HEK293 (cell line): ENCODE results near the gene LRRC23.

Experiments
- CTCF ChIA-PET: fragments of 350-600 bp; formaldehyde crosslinking; extraction: SDS; loops from one replicate; lab custom pipeline; 2021; ENCODE audit warnings: antibody characterized with exemption; lab: Yijun Ruan, JAX
- POLR2A ChIA-PET: fragments of 300-600 bp; formaldehyde crosslinking; extraction: SDS; loops from one replicate; lab custom pipeline; 2020; ENCODE audit warnings: antibody characterized with exemption, inconsistent platforms; lab: Yijun Ruan, JAX
- H3K27ac ChIP-seq: fragments of 200-500 bp; sonication (Bioruptor generic); 2 replicates; pipeline ENCODE4 v1.5.1; 2014; ENCODE audit warnings: low read depth, low read length, control low read depth, inconsistent platforms; ENCODE audit errors: extremely low read depth
- H3K36me3 ChIP-seq, 2 experiments: fragments of 200-500 bp in 1 of 2; sonication (Bioruptor generic) in 1 of 2; 1 replicate in 1 of 2; 2 replicates in 1 of 2; pipeline ENCODE4 v1.5.1; 2014 to 2017; ENCODE audit warnings: inconsistent platforms in 2 of 2, low read length in 2 of 2; ENCODE audit not compliant: control insufficient read depth in 2 of 2, insufficient read depth in 1 of 2
- H3K4me1 ChIP-seq: fragments of 200-500 bp; sonication (Bioruptor generic); 2 replicates; pipeline ENCODE4 v1.5.1; 2014; ENCODE audit warnings: mild to moderate bottlenecking, low read length, inconsistent platforms; ENCODE audit not compliant: control insufficient read depth, insufficient read depth
- H3K4me3 ChIP-seq: 2 replicates; pipeline ENCODE4 v1.5.1; 2011; ENCODE audit warnings: low read depth, mild to moderate bottlenecking, control low read depth, low read length, moderate library complexity
- H3K9me3 ChIP-seq: fragments of 200-500 bp; sonication (Bioruptor generic); 2 replicates; pipeline ENCODE4 v1.5.1; 2014; ENCODE audit warnings: low read depth, low read length, inconsistent platforms; ENCODE audit not compliant: control insufficient read depth, insufficient read depth
- BCL6B ChIP-seq: fragments of 450-650 bp; formaldehyde crosslinking; IDR thresholded peaks from 2 replicates; pipeline ENCODE4 v1.5.1; 2017; ENCODE audit warnings: missing biosample characterization, missing genetic modification characterization
- GLIS2 ChIP-seq: fragments of 450-650 bp; formaldehyde crosslinking; IDR thresholded peaks from 2 replicates; pipeline ENCODE4 v1.5.1; 2016; ENCODE audit warnings: missing biosample characterization, missing genetic modification characterization
- KLF8 ChIP-seq: fragments of 450-650 bp; formaldehyde crosslinking; IDR thresholded peaks from 2 replicates; pipeline ENCODE4 v1.5.1; 2016; ENCODE audit warnings: missing biosample characterization, missing genetic modification characterization
- MZF1 ChIP-seq: fragments of 450-650 bp; formaldehyde crosslinking; IDR thresholded peaks from 2 replicates; pipeline ENCODE4 v1.5.1; 2017; ENCODE audit warnings: missing biosample characterization, missing genetic modification characterization, borderline replicate concordance
- REPIN1 ChIP-seq: fragments of 450-650 bp; formaldehyde crosslinking; IDR thresholded peaks from 2 replicates; pipeline ENCODE4 v1.5.1; 2017; ENCODE audit warnings: missing biosample characterization, missing genetic modification characterization, low read depth
- SETDB1 ChIP-seq: IDR thresholded peaks from one replicate; pipeline ENCODE4 v1.6.1; 2017; ENCODE audit warnings: mild to moderate bottlenecking, low read length, moderate library complexity, mixed read lengths; ENCODE audit not compliant: insufficient read length
- ZBTB49 ChIP-seq: fragments of 450-650 bp; formaldehyde crosslinking; IDR thresholded peaks from 2 replicates; pipeline ENCODE4 v1.5.1; 2016; ENCODE audit warnings: missing biosample characterization, missing genetic modification characterization, low read depth
- ZIC2 ChIP-seq: fragments of 450-650 bp; formaldehyde crosslinking; IDR thresholded peaks from 2 replicates; pipeline ENCODE4 v1.5.1; 2016; ENCODE audit warnings: missing biosample characterization, missing genetic modification characterization
- ZNF155 ChIP-seq: fragments of 450-650 bp; formaldehyde crosslinking; IDR thresholded peaks from 2 replicates; pipeline ENCODE4 v1.5.1; 2016; ENCODE audit warnings: missing biosample characterization, missing genetic modification characterization
- ZNF175 ChIP-seq: fragments of 450-650 bp; formaldehyde crosslinking; IDR thresholded peaks from 2 replicates; pipeline ENCODE4 v1.5.1; 2016; ENCODE audit warnings: missing biosample characterization, missing genetic modification characterization
- ZNF530 ChIP-seq: fragments of 450-650 bp; formaldehyde crosslinking; IDR thresholded peaks from 2 replicates; pipeline ENCODE4 v1.5.1; 2016; ENCODE audit warnings: low read depth, missing biosample characterization, missing genetic modification characterization
- ZNF658 ChIP-seq: fragments of 450-650 bp; formaldehyde crosslinking; IDR thresholded peaks from 2 replicates; pipeline ENCODE4; 2016; ENCODE audit warnings: missing biosample characterization, missing genetic modification characterization
- ZNF677 ChIP-seq: fragments of 450-650 bp; IDR thresholded peaks from 2 replicates; pipeline ENCODE4 v1.5.0; 2018; ENCODE audit warnings: missing biosample characterization, mild to moderate bottlenecking, missing genetic modification characterization, moderate library complexity
- ZNF777 ChIP-seq: fragments of 450-650 bp; formaldehyde crosslinking; IDR thresholded peaks from 2 replicates; pipeline ENCODE4 v1.5.1; 2017; ENCODE audit warnings: missing biosample characterization, missing genetic modification characterization, borderline replicate concordance
- ZNF837 ChIP-seq: fragments of 450-650 bp; formaldehyde crosslinking; IDR thresholded peaks from 2 replicates; pipeline ENCODE4 v1.5.1; 2016; ENCODE audit warnings: missing biosample characterization, missing genetic modification characterization
- ZSCAN4 ChIP-seq: fragments of 450-650 bp; formaldehyde crosslinking; IDR thresholded peaks from 2 replicates; pipeline ENCODE4 v1.5.1; 2017; ENCODE audit warnings: missing biosample characterization, missing genetic modification characterization
- TF ChIP-seq, protein P1 (sequence below): fragments of 450-650 bp; formaldehyde crosslinking; IDR thresholded peaks from 2 replicates; pipeline ENCODE4 v1.5.1; 2016; ENCODE audit warnings: missing biosample characterization, missing genetic modification characterization, low read depth

LRRC23 gene

GRCh38 chr12:6955108-6956020 lies 50.7 kb downstream of the LRRC23 start:
- Histone ChIP-seq H3K4me1 (no peaks in the 10 kb centered on the region), H3K9me3 (no peaks in the 10 kb centered on the region), H3K27ac (no peak overlapping the region), H3K4me3 (no peak overlapping the region), H3K36me3 (no peaks in the 10 kb centered on the region)
- ChIA-PET CTCF (interaction anchor here (0.8 to 1.5 kb wide), 3 partner anchors 8 to 10 kb away, joined by 4 to 8 read pairs (median 5); no protein-coding TSS in a partner anchor), POLR2A (interaction anchor here (0.6 to 1.3 kb wide), 2 partner anchors 11 to 189 kb away, joined by 3 to 4 read pairs; partner anchors contain the start of gene C12orf57)
- TF ChIP-seq KLF8 (tag by site-specific recombination), result no peak
- no peak for TF ChIP-seq ZNF677 (tag by site-specific recombination)
- no peak for TF ChIP-seq ZNF530 (tag by site-specific recombination)
- no peak for TF ChIP-seq ZNF155 (tag by site-specific recombination)
- TF ChIP-seq ZNF658 (tag by site-specific recombination), result no peak
- TF ChIP-seq GLIS2 (tag by site-specific recombination), result 0 out of 2 replicates have a peak, but pooled peaks have one; percentile 40
- no peak for TF ChIP-seq REPIN1 (tag by site-specific recombination)
- no peak for TF ChIP-seq ZNF175 (tag by site-specific recombination)

GRCh38 chr12:6956021-6956727 lies 51.6 kb downstream of the LRRC23 start:
- ChIA-PET CTCF (interaction anchor here (0.6 to 0.8 kb wide), 3 partner anchors 10 to 940 kb away, joined by 3 to 5 read pairs (median 5); no protein-coding TSS in a partner anchor), POLR2A (interaction anchor here (0.5 to 0.6 kb wide), 2 partner anchors 10 to 190 kb away, joined by 3 read pairs; no protein-coding TSS in a partner anchor)
- Histone ChIP-seq H3K4me1 (no peaks in the 10 kb centered on the region), H3K9me3 (no peaks in the 10 kb centered on the region)
- no peak for TF ChIP-seq ZSCAN4 (tag by site-specific recombination)
- TF ChIP-seq, protein P1, sequence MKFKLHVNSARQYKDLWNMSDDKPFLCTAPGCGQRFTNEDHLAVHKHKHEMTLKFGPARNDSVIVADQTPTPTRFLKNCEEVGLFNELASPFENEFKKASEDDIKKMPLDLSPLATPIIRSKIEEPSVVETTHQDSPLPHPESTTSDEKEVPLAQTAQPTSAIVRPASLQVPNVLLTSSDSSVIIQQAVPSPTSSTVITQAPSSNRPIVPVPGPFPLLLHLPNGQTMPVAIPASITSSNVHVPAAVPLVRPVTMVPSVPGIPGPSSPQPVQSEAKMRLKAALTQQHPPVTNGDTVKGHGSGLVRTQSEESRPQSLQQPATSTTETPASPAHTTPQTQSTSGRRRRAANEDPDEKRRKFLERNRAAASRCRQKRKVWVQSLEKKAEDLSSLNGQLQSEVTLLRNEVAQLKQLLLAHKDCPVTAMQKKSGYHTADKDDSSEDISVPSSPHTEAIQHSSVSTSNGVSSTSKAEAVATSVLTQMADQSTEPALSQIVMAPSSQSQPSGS (tag by site-specific recombination), result no peak
- TF ChIP-seq SETDB1, result no peak
- no peak for TF ChIP-seq ZBTB49 (tag by site-specific recombination)
- TF ChIP-seq ZNF777 (tag by site-specific recombination), result no peak
- TF ChIP-seq MZF1 (tag by site-specific recombination), result no peak
- TF ChIP-seq BCL6B (tag by site-specific recombination), result no peak
- no peak for TF ChIP-seq ZIC2
- no peak for TF ChIP-seq ZNF837 (tag by site-specific recombination)
- TF ChIP-seq, all 188 proteins: peak for 0
- no peaks in the 10 kb centered on the region for H3K36me3 ChIP-seq
- no peak overlapping the region for H3K4me3 ChIP-seq
- no peak overlapping the region for H3K27ac ChIP-seq
